Natural killer cell (primary cell): Measurements from ENCODE around the gene MRPS14. TPM values are rescaled to one million over a fixed set of nuclear protein-coding genes. Genes with fewer than 3 reads are reported as not detected.

ENCODE experiments used
- ATAC-seq, 3 donors: fragments of 150-1000 bp in 2 of 3; fragments of 200-7000 bp in 1 of 3; cut with Tn5 transposase; 1 replicate in 1 of 3; 2 replicates in 2 of 3; pipeline ENCODE4 v1.10.0; 2021; ENCODE audit warnings: mild to moderate bottlenecking in 2 of 3, moderate library complexity in 2 of 3
- DNase-seq, 2 donors: peaks; one replicate each; pipeline versions ENCODE4 v3.0.0 to v3.0.0-alpha.2; 2013 to 2021; ENCODE audit warnings: mixed read lengths in 1 of 2
- H3K27ac ChIP-seq: one replicate; pipeline ENCODE4 v1.5.1; 2013; ENCODE audit warnings: mild to moderate bottlenecking, low read length
- H3K27me3 ChIP-seq: one replicate; pipeline ENCODE4 v1.6.1; 2013; ENCODE audit warnings: low read length; ENCODE audit not compliant: control insufficient read depth, insufficient read depth
- H3K36me3 ChIP-seq: one replicate; pipeline ENCODE4 v1.6.1; 2013; ENCODE audit warnings: low read length; ENCODE audit not compliant: control insufficient read depth, insufficient read depth
- H3K4me1 ChIP-seq: one replicate; pipeline ENCODE4 v1.6.1; 2013; ENCODE audit warnings: low read length; ENCODE audit not compliant: control insufficient read depth, insufficient read depth
- H3K4me3 ChIP-seq: one replicate; pipeline ENCODE4 v1.5.1; 2013; ENCODE audit warnings: low read length
- H3K9me3 ChIP-seq: one replicate; pipeline ENCODE4 v1.6.1; 2013; ENCODE audit warnings: low read length; ENCODE audit not compliant: control insufficient read depth, insufficient read depth
- H3K27ac Mint-ChIP-seq, 2 donors: one replicate each; pipeline ENCODE4 v1.8.0; 2022; ENCODE audit warnings: mild to moderate bottlenecking in 2 of 2, mixed read lengths in 2 of 2, moderate library complexity in 1 of 2
- H3K27me3 Mint-ChIP-seq, 2 donors: one replicate each; pipeline ENCODE4 v1.8.0; 2022; ENCODE audit warnings: low read depth in 2 of 2, mixed read lengths in 2 of 2
- H3K36me3 Mint-ChIP-seq: one replicate; pipeline ENCODE4 v1.8.0; 2022; ENCODE audit warnings: mixed read lengths
- H3K4me1 Mint-ChIP-seq, 2 donors: one replicate each; pipeline ENCODE4 v1.8.0; 2022; ENCODE audit warnings: mixed read lengths in 2 of 2
- H3K4me3 Mint-ChIP-seq: one replicate; pipeline ENCODE4 v1.8.0; 2022; ENCODE audit warnings: mild to moderate bottlenecking, moderate library complexity, mixed read lengths
- H3K9me3 Mint-ChIP-seq, 2 donors: one replicate each; pipeline ENCODE4 v1.8.0; 2022; ENCODE audit warnings: mixed read lengths in 2 of 2
- CTCF ChIP-seq: fragments of 200-600 bp; IDR thresholded peaks from one replicate; pipeline ENCODE4 v1.8.0; 2022; ENCODE audit warnings: antibody characterized with exemption
- WGBS: methylation state at CpG from one replicate; pipeline ENCODE4 v1.1.7; 2013; ENCODE audit warnings: missing lambda C conversion rate; ENCODE audit not compliant: insufficient coverage; 5-methylcytosine and 5-hydroxymethylcytosine counted together
- intact Hi-C: fragments of 100-400 bp; cut with micrococcal nuclease; formaldehyde crosslinking; loops from one replicate; pipeline ENCODE4 v1.14.2; 2022
- total RNA-seq, 4 donors: library from RNA; stranded (reverse); fragments of 120-200 nt in 1 of 4; gene quantifications; one replicate each; pipeline versions ENCODE4 v1.2.3 to v1.2.4, GENCODE V29; 2013 to 2022

The MRPS14 gene
- total RNA-seq, 3 donors from 2014 or later (not counting 1 experiment from before 2014, with no cell fraction given) = 11.5 to 13.2 (median 12.0) TPM

GRCh38 chr1:174967845-174968705 is 55.1 kb downstream of the MRPS14 start:
- peak overlapping the region; percentile 90 to 99 for H3K27ac Mint-ChIP-seq
- H3K4me3 ChIP-seq = no peak overlapping the region
- H3K27me3 Mint-ChIP-seq = no peaks in the 10 kb centered on the region
- H3K27me3 ChIP-seq = no peaks in the 10 kb centered on the region
- H3K4me3 Mint-ChIP-seq = peak overlapping the region; percentile 88
- H3K36me3 ChIP-seq = no peaks in the 10 kb centered on the region
- peak overlapping the region; percentile 67 for H3K27ac ChIP-seq
- H3K4me1 Mint-ChIP-seq = peaks cover 77 to 83% of the 10 kb centered on the region in 2 donors
- H3K9me3 Mint-ChIP-seq = no peaks in the 10 kb centered on the region
- intact Hi-C loops = loop anchor here (1.0 to 10.0 kb wide), 3 partner anchors 31 to 943 kb away; partner anchors contain the start of genes CACYBP and RC3H1
- ATAC-seq (peak; percentile 11 to 46 (median 12)), DNase-seq (peak in 1 of 2 donors; percentile 65)
- H3K4me1 ChIP-seq = peaks cover 39% of the 10 kb centered on the region
- H3K9me3 ChIP-seq = no peaks in the 10 kb centered on the region
- WGBS = 50% methylated on average over 2 of the region's 4 CpGs
- TF ChIP-seq CTCF = no peak
- no peaks in the 10 kb centered on the region for H3K36me3 Mint-ChIP-seq

- H3K27ac ChIP-seq = peak overlapping the region; percentile 67
- H3K9me3 ChIP-seq = no peaks in the 10 kb centered on the region
- Mint-ChIP-seq H3K9me3 (no peaks in the 10 kb centered on the region), H3K27ac (peak overlapping the region; percentile 90 to 99), H3K4me3 (peak overlapping the region; percentile 82), H3K36me3 (no peaks in the 10 kb centered on the region), H3K4me1 (peaks cover 64 to 71% of the 10 kb centered on the region in 2 donors), H3K27me3 (no peaks in the 10 kb centered on the region)
- WGBS = no CpG with 5 or more reads among the region's 1 CpG
- ATAC-seq = no peak
- peaks cover 29% of the 10 kb centered on the region for H3K4me1 ChIP-seq
- intact Hi-C loops = loop anchor here (10.0 kb wide), 1 partner anchor 941 kb away; the partner anchor contains the start of gene RC3H1
- no peaks in the 10 kb centered on the region for H3K27me3 ChIP-seq
- peak in 1 of 2 donors; percentile 25 for DNase-seq
- H3K36me3 ChIP-seq = no peaks in the 10 kb centered on the region
- H3K4me3 ChIP-seq = peak overlapping the region; percentile 4
- no peak for TF ChIP-seq CTCF
Observed at GRCh38 chr1:174966008-174966572, 57.1 kb downstream of the MRPS14 start.

GRCh38 chr1:174965362-174966007 is 57.7 kb downstream of the MRPS14 start:
- Histone ChIP-seq H3K9me3 (no peaks in the 10 kb centered on the region), H3K27me3 (no peaks in the 10 kb centered on the region), H3K27ac (peak overlapping the region; percentile 67), H3K36me3 (no peaks in the 10 kb centered on the region), H3K4me1 (peaks cover 29% of the 10 kb centered on the region), H3K4me3 (peak overlapping the region; percentile 4)
- Mint-ChIP-seq H3K9me3 (no peaks in the 10 kb centered on the region), H3K4me3 (peak overlapping the region; percentile 82), H3K27ac (peak overlapping the region; percentile 90 to 99), H3K27me3 (no peaks in the 10 kb centered on the region), H3K4me1 (peaks cover 63 to 70% of the 10 kb centered on the region in 2 donors), H3K36me3 (no peaks in the 10 kb centered on the region)
- intact Hi-C loops = loop anchor here (10.0 kb wide), 1 partner anchor 941 kb away; the partner anchor contains the start of gene RC3H1
- 16% methylated on average over 3 of the region's 3 CpGs for WGBS
- ATAC-seq (peak; percentile 16 to 51 (median 20)), DNase-seq (peak in 1 of 2 donors; percentile 58)
- TF ChIP-seq CTCF = no peak
